SK-N-SH treated with all-trans-retinoic acid at 6 μM for 48 hours (cell line): ENCODE results near the gene CACNA1C.

Experiments used
- ATAC-seq: fragments of 200-7000 bp; cut with Tn5 transposase; 3 replicates; pipeline ENCODE4 v1.9.1; 2020; ENCODE audit warnings: mild to moderate bottlenecking, moderate library complexity
- ARNTL ChIP-seq: fragments of 450-650 bp; formaldehyde crosslinking; IDR thresholded peaks from 2 replicates; pipeline ENCODE4 v1.5.0; 2020; ENCODE audit warnings: low read depth, mild to moderate bottlenecking, moderate library complexity, borderline replicate concordance
- BACH2 ChIP-seq: fragments of 250-450 bp; sonication (Bioruptor Pico); IDR thresholded peaks from 2 replicates; pipeline ENCODE4 v1.9.0; 2021; ENCODE audit warnings: mild to moderate bottlenecking, borderline replicate concordance
- CREB5 ChIP-seq: fragments of 250-450 bp; sonication (Bioruptor Pico); IDR thresholded peaks from 2 replicates; pipeline ENCODE4 v1.5.1; 2020; ENCODE audit warnings: low read depth, mild to moderate bottlenecking, moderate library complexity
- CSDC2 ChIP-seq: fragments of 250-450 bp; sonication (Bioruptor Pico); IDR thresholded peaks from 2 replicates; pipeline ENCODE4 v1.5.0; 2020; ENCODE audit warnings: mild to moderate bottlenecking, moderate library complexity
- CSRNP3 ChIP-seq: fragments of 250-450 bp; sonication (Bioruptor Pico); IDR thresholded peaks from 2 replicates; pipeline ENCODE4 v1.5.1; 2021; ENCODE audit warnings: mild to moderate bottlenecking, moderate library complexity
- ESRRG ChIP-seq: fragments of 250-450 bp; sonication (Bioruptor Pico); IDR thresholded peaks from 2 replicates; pipeline ENCODE4 v1.6.1; 2021; ENCODE audit warnings: mild to moderate bottlenecking
- GLIS3 ChIP-seq: fragments of 250-450 bp; sonication (Bioruptor Pico); IDR thresholded peaks from 2 replicates; pipeline ENCODE4 v1.5.0; 2020; ENCODE audit warnings: mild to moderate bottlenecking, moderate library complexity
- ISL1 ChIP-seq: fragments of 250-450 bp; sonication (Bioruptor Pico); IDR thresholded peaks from 2 replicates; pipeline ENCODE4 v2.1.2; 2022; ENCODE audit warnings: mild to moderate bottlenecking, moderate library complexity
- OSR1 ChIP-seq: fragments of 250-450 bp; sonication (Bioruptor Pico); IDR thresholded peaks from 2 replicates; pipeline ENCODE4 v1.8.0; 2022; ENCODE audit warnings: moderate library complexity, mild to moderate bottlenecking, inconsistent platforms
- PATZ1 ChIP-seq: fragments of 250-450 bp; sonication (Bioruptor Pico); IDR thresholded peaks from 2 replicates; pipeline ENCODE4 v1.8.0; 2020; ENCODE audit warnings: mild to moderate bottlenecking, moderate library complexity, borderline replicate concordance
- POU6F1 ChIP-seq: fragments of 250-450 bp; sonication (Bioruptor Pico); IDR thresholded peaks from 2 replicates; pipeline ENCODE4 v1.8.0; 2021; ENCODE audit warnings: low read depth, mild to moderate bottlenecking, moderate library complexity, borderline replicate concordance
- PPARA ChIP-seq: fragments of 250-450 bp; sonication (Bioruptor Pico); IDR thresholded peaks from 2 replicates; pipeline ENCODE4 v1.5.0; 2020; ENCODE audit warnings: mild to moderate bottlenecking, borderline replicate concordance
- RARB ChIP-seq: fragments of 250-450 bp; sonication (Bioruptor Pico); IDR thresholded peaks from 2 replicates; pipeline ENCODE4 v1.8.0; 2021; ENCODE audit warnings: mild to moderate bottlenecking, moderate library complexity
- SNAI2 ChIP-seq: fragments of 250-450 bp; sonication (Bioruptor Pico); IDR thresholded peaks from 2 replicates; pipeline ENCODE4 v1.5.0; 2020; ENCODE audit warnings: mild to moderate bottlenecking, moderate library complexity
- TCF4 ChIP-seq: fragments of 250-450 bp; sonication (Bioruptor Pico); IDR thresholded peaks from 2 replicates; pipeline ENCODE4 v1.8.0; 2021; ENCODE audit warnings: mild to moderate bottlenecking, moderate library complexity, borderline replicate concordance
- TOX ChIP-seq: fragments of 250-450 bp; sonication (Bioruptor Pico); IDR thresholded peaks from 2 replicates; pipeline ENCODE4 v1.8.0; 2021; ENCODE audit warnings: mild to moderate bottlenecking, moderate library complexity, borderline replicate concordance
- TSHZ2 ChIP-seq: fragments of 250-450 bp; sonication (Bioruptor Pico); IDR thresholded peaks from 2 replicates; pipeline ENCODE4 v1.5.0; 2020; ENCODE audit warnings: mild to moderate bottlenecking, moderate library complexity
- ZC3H10 ChIP-seq: fragments of 250-450 bp; sonication (Bioruptor Pico); IDR thresholded peaks from 2 replicates; pipeline ENCODE4 v1.5.1; 2021; ENCODE audit warnings: mild to moderate bottlenecking, moderate library complexity
- ZFP3 ChIP-seq: fragments of 250-450 bp; sonication (Bioruptor Pico); IDR thresholded peaks from 2 replicates; pipeline ENCODE4 v1.5.0; 2020; ENCODE audit warnings: mild to moderate bottlenecking, moderate library complexity
- ZNF565 ChIP-seq: fragments of 450-650 bp; formaldehyde crosslinking; conservative IDR thresholded peaks from 2 replicates; pipeline ENCODE4 v1.5.0; 2020; ENCODE audit warnings: low read depth, mild to moderate bottlenecking, moderate library complexity
- ZNF70 ChIP-seq: fragments of 450-650 bp; formaldehyde crosslinking; IDR thresholded peaks from 2 replicates; pipeline ENCODE4 v1.5.0; 2020; ENCODE audit warnings: mild to moderate bottlenecking, moderate library complexity
- ZNF8 ChIP-seq: fragments of 450-650 bp; formaldehyde crosslinking; IDR thresholded peaks from 2 replicates; pipeline ENCODE4 v1.5.0; 2020; ENCODE audit warnings: mild to moderate bottlenecking, moderate library complexity

CACNA1C gene

GRCh38 chr12:2194571-2194970 is 141.8 kb downstream of the CACNA1C start:
- no peak for TF ChIP-seq POU6F1 (CRISPR knock-in tag)
- TF ChIP-seq ZNF8 (CRISPR knock-in tag), result no peak
- no peak for TF ChIP-seq ZC3H10 (CRISPR knock-in tag)
- no peak for TF ChIP-seq ZNF565 (CRISPR knock-in tag)
- no peak for TF ChIP-seq RARB (CRISPR knock-in tag)
- TF ChIP-seq BACH2 (CRISPR knock-in tag), result no peak
- TF ChIP-seq SNAI2 (CRISPR knock-in tag), result no peak
- TF ChIP-seq PATZ1, result no peak
- no peak for TF ChIP-seq OSR1 (CRISPR knock-in tag)
- no peak for TF ChIP-seq CSRNP3 (CRISPR knock-in tag)
- no peak for TF ChIP-seq GLIS3 (CRISPR knock-in tag)
- no peak for TF ChIP-seq ZNF70
- no peak for TF ChIP-seq ISL1 (CRISPR knock-in tag)
- TF ChIP-seq CREB5 (CRISPR knock-in tag), result no peak
- TF ChIP-seq TCF4 (CRISPR knock-in tag), result no peak
- no peak for TF ChIP-seq TSHZ2 (CRISPR knock-in tag)
- TF ChIP-seq TOX, result no peak
- no peak for TF ChIP-seq ZFP3 (CRISPR knock-in tag)
- no peak for TF ChIP-seq ESRRG (CRISPR knock-in tag)
- ATAC-seq, result no peak

- TF ChIP-seq ARNTL (CRISPR knock-in tag), result no peak
- no peak for ATAC-seq
Observed at GRCh38 chr12:2195085-2195484, 142.3 kb downstream of the CACNA1C start.

GRCh38 chr12:2198005-2198501 is 145.3 kb downstream of the CACNA1C start:
- peak; percentile 93 for ATAC-seq
- no peak for TF ChIP-seq PPARA
- no peak for TF ChIP-seq ZFP3 (CRISPR knock-in tag)
- no peak for TF ChIP-seq ZNF70
- no peak for TF ChIP-seq SNAI2 (CRISPR knock-in tag)
- TF ChIP-seq PATZ1, result no peak
- TF ChIP-seq ZC3H10 (CRISPR knock-in tag), result no peak
- TF ChIP-seq ZNF8 (CRISPR knock-in tag), result no peak
- no peak for TF ChIP-seq GLIS3 (CRISPR knock-in tag)
- TF ChIP-seq RARB (CRISPR knock-in tag), result no peak
- no peak for TF ChIP-seq ZNF565 (CRISPR knock-in tag)
- TF ChIP-seq ESRRG (CRISPR knock-in tag), result no peak
- no peak for TF ChIP-seq CSRNP3 (CRISPR knock-in tag)
- no peak for TF ChIP-seq TOX
- no peak for TF ChIP-seq TSHZ2 (CRISPR knock-in tag)
- no peak for TF ChIP-seq CSDC2 (CRISPR knock-in tag)
